GM12878 (cell line): Measurements from ENCODE around the gene FBXO15. TPM values are rescaled to one million over a fixed set of nuclear protein-coding genes. Genes with fewer than 3 reads are reported as not detected.

Experiments used
- ATAC-seq: fragments of 200-7000 bp; cut with Tn5 transposase; 3 replicates; pipeline ENCODE4 v1.9.1; 2020; ENCODE audit warnings: mild to moderate bottlenecking, moderate library complexity
- BruUV-seq: library from RNA; stranded (reverse); fragments of 400-500 nt; replicated peaks from 2 replicates; lab custom pipeline; 2021; lab: Mats Ljungman, UMichigan
- CTCF ChIA-PET: fragments of 300-600 bp; sonication (Branson Sonifier 250); formaldehyde crosslinking; extraction: SDS; loops from one replicate; lab custom pipeline; 2021; ENCODE audit warnings: inconsistent platforms; lab: Yijun Ruan, JAX
- POLR2A ChIA-PET: fragments of 350-600 bp; formaldehyde crosslinking; extraction: SDS; loops from one replicate; lab custom pipeline; 2021; ENCODE audit warnings: inconsistent platforms; lab: Charles Lee
- RAD21 ChIA-PET: fragments of 300-600 bp; sonication (Branson Sonifier 250); formaldehyde crosslinking; loops from one replicate; lab custom pipeline; 2023; ENCODE audit warnings: antibody characterized with exemption; ENCODE audit not compliant: unreplicated experiment; lab: Charles Lee
- SMC1A ChIA-PET: fragments of 300-600 bp; sonication (Branson Sonifier 250); formaldehyde crosslinking; loops from one replicate; lab custom pipeline; 2023; ENCODE audit not compliant: unreplicated experiment, uncharacterized antibody; lab: Charles Lee
- DNase-seq: peaks from one replicate; pipeline ENCODE4 v3.0.0-alpha.2; 2011; ENCODE audit warnings: low read depth, low spot score
- FAIRE-seq: peaks from 3 replicates; lab custom pipeline; 2011; peaks lifted over from hg19 to GRCh38; lab: Jason Lieb, UNC
- H2AFZ ChIP-seq: 2 replicates; pipeline ENCODE4 v1.6.0; 2011; ENCODE audit warnings: low read depth, low read length, control low read depth; ENCODE audit not compliant: control insufficient read depth
- H3K27ac ChIP-seq: 2 replicates; pipeline ENCODE4 v1.5.1; 2011; ENCODE audit warnings: control low read depth; ENCODE audit not compliant: control insufficient read depth, insufficient read depth
- H3K27me3 ChIP-seq, 2 experiments: replicated peaks in 1 of 2; 2 replicates each; pipeline versions ENCODE4 v1.6.0 to v1.6.1; 2011; ENCODE audit warnings: low read length in 1 of 2; ENCODE audit not compliant: control insufficient read depth in 2 of 2, insufficient read depth in 2 of 2
- H3K36me3 ChIP-seq, 2 experiments: 2 replicates each; pipeline ENCODE4 v1.5.1; 2011; ENCODE audit warnings: low read length in 1 of 2; ENCODE audit not compliant: control insufficient read depth in 2 of 2, insufficient read depth in 2 of 2
- H3K4me1 ChIP-seq: 2 replicates; pipeline ENCODE4 v1.6.1; 2011; ENCODE audit warnings: mild to moderate bottlenecking, low read length, moderate library complexity, mixed read lengths; ENCODE audit not compliant: control insufficient read depth, insufficient read depth
- H3K4me2 ChIP-seq: 2 replicates; pipeline ENCODE4 v1.6.0; 2011; ENCODE audit warnings: control low read depth; ENCODE audit not compliant: control insufficient read depth, insufficient read depth
- H3K4me3 ChIP-seq: fragments of 200-600 bp; sonication (generic); 2 replicates; pipeline ENCODE4 v1.5.1; 2016
- H3K79me2 ChIP-seq: 2 replicates; pipeline ENCODE4 v1.6.0; 2011; ENCODE audit warnings: low read length; ENCODE audit not compliant: control insufficient read depth, insufficient read depth
- H3K9ac ChIP-seq: 2 replicates; pipeline ENCODE4 v1.8.0; 2011; ENCODE audit warnings: low read length, control low read depth, mixed read lengths; ENCODE audit not compliant: control insufficient read depth, insufficient read depth
- H3K9me3 ChIP-seq: replicated peaks from 3 replicates; pipeline ENCODE4 v1.5.1; 2011; ENCODE audit warnings: mild to moderate bottlenecking, low read length; ENCODE audit not compliant: control insufficient read depth, insufficient read depth
- H4K20me1 ChIP-seq: 2 replicates; pipeline ENCODE4 v1.6.0; 2011; ENCODE audit not compliant: control insufficient read depth, insufficient read depth
- ASH2L ChIP-seq: fragments of 300-600, 200-600 bp; sonication (generic); IDR thresholded peaks from 2 replicates; pipeline ENCODE4 v1.6.1; 2017; ENCODE audit warnings: low read depth, mild to moderate bottlenecking, borderline replicate concordance
- BCL11A ChIP-seq: IDR thresholded peaks from 2 replicates; pipeline ENCODE4 v1.6.1; 2011; ENCODE audit warnings: low read depth, low read length
- BMI1 ChIP-seq: fragments of 450-650 bp; IDR thresholded peaks from 2 replicates; pipeline ENCODE4 v1.6.1; 2016; ENCODE audit warnings: mild to moderate bottlenecking, moderate library complexity, borderline replicate concordance
- CREM ChIP-seq: IDR thresholded peaks from 2 replicates; pipeline ENCODE4 v1.6.1; 2014; ENCODE audit warnings: antibody characterized with exemption, low read depth
- HDAC2 ChIP-seq: fragments of 200-600 bp; sonication (generic); IDR thresholded peaks from 2 replicates; pipeline ENCODE4 v1.6.1; 2017
- KAT2A ChIP-seq: conservative IDR thresholded peaks from 2 replicates; pipeline ENCODE4 v1.6.1; 2011; ENCODE audit warnings: low read depth, low read length; ENCODE audit not compliant: control insufficient read depth
- LARP7 ChIP-seq: fragments of 450-650 bp; IDR thresholded peaks from 2 replicates; pipeline ENCODE4 v1.6.1; 2017; ENCODE audit warnings: mild to moderate bottlenecking
- MEF2A ChIP-seq: IDR thresholded peaks from 2 replicates; pipeline ENCODE4 v1.6.1; 2011; ENCODE audit warnings: low read depth, mild to moderate bottlenecking, low read length, moderate library complexity; ENCODE audit not compliant: insufficient read depth
- NFYA ChIP-seq: IDR thresholded peaks from 2 replicates; pipeline ENCODE4 v1.6.1; 2011; ENCODE audit warnings: low read depth, mild to moderate bottlenecking, low read length, improper control_type of control experiment, borderline replicate concordance
- NFYB ChIP-seq: IDR thresholded peaks from 2 replicates; pipeline ENCODE4 v1.6.1; 2011; ENCODE audit warnings: low read depth, mild to moderate bottlenecking, low read length, improper control_type of control experiment, moderate library complexity; ENCODE audit not compliant: insufficient read depth
- NR2C2 ChIP-seq: IDR thresholded peaks from 2 replicates; pipeline ENCODE4 v1.6.1; 2011; ENCODE audit warnings: borderline replicate concordance, low read depth; ENCODE audit not compliant: control insufficient read depth, insufficient read length
- RB1 ChIP-seq: fragments of 450-650 bp; formaldehyde crosslinking; IDR thresholded peaks from 2 replicates; pipeline ENCODE4 v1.6.1; 2017; ENCODE audit warnings: mild to moderate bottlenecking, borderline replicate concordance
- SMC3 ChIP-seq: IDR thresholded peaks from 2 replicates; pipeline ENCODE4 v1.6.1; 2011; ENCODE audit warnings: low read length, improper control_type of control experiment, borderline replicate concordance
- SRF ChIP-seq, 2 experiments: IDR thresholded peaks; 2 replicates each; pipeline ENCODE4 v1.6.1; 2011; ENCODE audit warnings: low read depth in 2 of 2, low read length in 2 of 2, mild to moderate bottlenecking in 1 of 2, moderate library complexity in 1 of 2
- TAF1 ChIP-seq: IDR thresholded peaks from 2 replicates; pipeline ENCODE4 v1.6.1; 2011; ENCODE audit warnings: mild to moderate bottlenecking, low read depth, low read length, borderline replicate concordance
- WGBS: methylation state at CpG from one replicate; pipeline ENCODE4 v1.1.6; 2016; ENCODE audit warnings: low lambda C conversion rate; ENCODE audit not compliant: insufficient replicate concordance, insufficient coverage; ENCODE audit errors: missing lambda C conversion rate; 5-methylcytosine and 5-hydroxymethylcytosine counted together
- in situ Hi-C: fragments of 300-500 bp; cut with MboI; formaldehyde crosslinking; loops from 9 replicates; pipeline ENCODE4 v1.14.3; 2018; ENCODE audit warnings: mixed read lengths
- intact Hi-C: fragments of 100-400 bp; cut with micrococcal nuclease; formaldehyde crosslinking; loops from one replicate; pipeline ENCODE4 v1.14.2; 2022; ENCODE audit not compliant: unreplicated experiment
- polyA plus RNA-seq, 11 experiments: library from polyadenylated mRNA; depleted of rRNA in 4 of 11; unstranded in 6 of 11; stranded (reverse) in 5 of 11; fragments of >200 nt; fragmentation: Nextera tagmentation in 4 of 11; fragmentation: Illumina TruSeq in 1 of 11; extraction: Ambion mirVana in 4 of 11; extraction: Trizol in 1 of 11; gene quantifications; 1 replicate in 1 of 11; 2 replicates in 10 of 11; pipeline versions ENCODE4 v1.2.1 to v1.2.3, GENCODE V29; 2011 to 2016; ENCODE audit warnings: inconsistent platforms in 2 of 11, missing spikeins in 2 of 11, low read depth in 1 of 11
- total RNA-seq, 4 experiments: library from RNA; depleted of rRNA in 3 of 4; stranded (reverse); fragments of >200 nt in 3 of 4; fragmentation: Illumina TruSeq in 1 of 4; extraction: Trizol in 1 of 4; gene quantifications; 2 replicates each; pipeline versions ENCODE4 v1.2.1 to v1.2.3, GENCODE V29; 2013 to 2021
- TF ChIP-seq, protein P1 (sequence below), 3 experiments: IDR thresholded peaks in 2 of 3; conservative IDR thresholded peaks in 1 of 3; 2 replicates each; pipeline ENCODE4 v1.5.1; 2011; ENCODE audit warnings: low read depth in 3 of 3, low read length in 3 of 3, mild to moderate bottlenecking in 3 of 3, control low read depth in 2 of 3, moderate library complexity in 2 of 3, inconsistent platforms in 1 of 3, mixed read lengths in 1 of 3; ENCODE audit not compliant: control insufficient read depth in 2 of 3, insufficient read depth in 1 of 3; ENCODE audit errors: extremely low read depth in 1 of 3
- TF ChIP-seq, protein P2 (sequence below): fragments of 450-650 bp; IDR thresholded peaks from 2 replicates; pipeline ENCODE4 v1.6.1; 2017; ENCODE audit warnings: low read depth, mild to moderate bottlenecking, moderate library complexity
- TF ChIP-seq, protein P3 (sequence below): fragments of 450-650 bp; IDR thresholded peaks from 2 replicates; pipeline ENCODE4 v1.6.1; 2018; ENCODE audit warnings: mild to moderate bottlenecking, low read depth, moderate library complexity; ENCODE audit not compliant: partially characterized antibody

The FBXO15 gene
- total and polyA plus RNA-seq, 10 of the 15 experiments (the other 5 are each of a cell fraction or from before 2014, with no cell fraction given), result 0.06 to 0.90 (median 0.22) TPM; not detected in 3

DNA sequence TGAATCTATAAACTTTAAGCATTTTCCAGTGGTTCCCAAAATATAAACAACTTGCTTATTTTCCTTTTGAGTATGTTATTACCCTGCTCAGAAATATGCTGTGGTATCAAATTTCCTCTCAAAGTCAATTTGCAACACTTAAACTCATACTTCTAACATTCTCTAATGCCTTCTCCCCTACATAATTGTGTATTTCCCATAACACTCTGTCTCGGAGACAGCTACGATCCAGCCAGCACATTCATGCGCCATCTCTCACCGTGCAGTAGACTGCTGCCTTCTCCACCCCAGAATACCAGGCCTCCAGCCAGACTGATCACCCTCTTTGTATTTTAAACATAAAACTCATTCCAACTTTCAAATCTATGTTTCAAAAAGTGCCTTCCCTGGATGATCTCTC, 42.5 kb upstream of the FBXO15 start:
- FAIRE-seq (no peak), DNase-seq (no peak), ATAC-seq (no peak)
- Histone ChIP-seq H3K4me3 (no peak overlapping the region), H3K4me2 (no peak overlapping the region), H3K27ac (no peak overlapping the region), H3K9ac (no peak overlapping the region), H3K27me3 (peaks cover 0 to 3% of the 10 kb centered on the region in 2 experiments; a peak in 1 of 4 replicates), H4K20me1 (no peaks in the 10 kb centered on the region), H3K4me1 (no peaks in the 10 kb centered on the region), H2AFZ (no peak overlapping the region), H3K9me3 (no peaks in the 10 kb centered on the region), H3K79me2 (no peaks in the 10 kb centered on the region), H3K36me3 (no peaks in the 10 kb centered on the region)
- POLR2A ChIA-PET, result no interaction called here
- RAD21 ChIA-PET, result no interaction called here
- 67% methylated on average over 4 of the region's 4 CpGs for WGBS
- intact Hi-C loops (no loop called here), in situ Hi-C loops (no loop called here)
- SMC1A ChIA-PET, result interaction anchor here (1.6 kb wide), 1 partner anchor 152 kb away, joined by 4 read pairs; no protein-coding TSS in a partner anchor
- CTCF ChIA-PET, result no interaction called here
- no peak for TF ChIP-seq RB1
- no peak for TF ChIP-seq SMC3
- TF ChIP-seq, protein P1, sequence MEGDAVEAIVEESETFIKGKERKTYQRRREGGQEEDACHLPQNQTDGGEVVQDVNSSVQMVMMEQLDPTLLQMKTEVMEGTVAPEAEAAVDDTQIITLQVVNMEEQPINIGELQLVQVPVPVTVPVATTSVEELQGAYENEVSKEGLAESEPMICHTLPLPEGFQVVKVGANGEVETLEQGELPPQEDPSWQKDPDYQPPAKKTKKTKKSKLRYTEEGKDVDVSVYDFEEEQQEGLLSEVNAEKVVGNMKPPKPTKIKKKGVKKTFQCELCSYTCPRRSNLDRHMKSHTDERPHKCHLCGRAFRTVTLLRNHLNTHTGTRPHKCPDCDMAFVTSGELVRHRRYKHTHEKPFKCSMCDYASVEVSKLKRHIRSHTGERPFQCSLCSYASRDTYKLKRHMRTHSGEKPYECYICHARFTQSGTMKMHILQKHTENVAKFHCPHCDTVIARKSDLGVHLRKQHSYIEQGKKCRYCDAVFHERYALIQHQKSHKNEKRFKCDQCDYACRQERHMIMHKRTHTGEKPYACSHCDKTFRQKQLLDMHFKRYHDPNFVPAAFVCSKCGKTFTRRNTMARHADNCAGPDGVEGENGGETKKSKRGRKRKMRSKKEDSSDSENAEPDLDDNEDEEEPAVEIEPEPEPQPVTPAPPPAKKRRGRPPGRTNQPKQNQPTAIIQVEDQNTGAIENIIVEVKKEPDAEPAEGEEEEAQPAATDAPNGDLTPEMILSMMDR (IDR thresholded peaks at IDR 0.05 in 2 of 3, conservative IDR thresholded peaks at IDR 0.05 in 1 of 3; ENCODE audit: control insufficient read depth in 2 of 3, extremely low read depth in 1 of 3, insufficient read depth in 1 of 3, low read depth in 3 of 3, low read length in 3 of 3), result no peak
- TF ChIP-seq, protein P2, sequence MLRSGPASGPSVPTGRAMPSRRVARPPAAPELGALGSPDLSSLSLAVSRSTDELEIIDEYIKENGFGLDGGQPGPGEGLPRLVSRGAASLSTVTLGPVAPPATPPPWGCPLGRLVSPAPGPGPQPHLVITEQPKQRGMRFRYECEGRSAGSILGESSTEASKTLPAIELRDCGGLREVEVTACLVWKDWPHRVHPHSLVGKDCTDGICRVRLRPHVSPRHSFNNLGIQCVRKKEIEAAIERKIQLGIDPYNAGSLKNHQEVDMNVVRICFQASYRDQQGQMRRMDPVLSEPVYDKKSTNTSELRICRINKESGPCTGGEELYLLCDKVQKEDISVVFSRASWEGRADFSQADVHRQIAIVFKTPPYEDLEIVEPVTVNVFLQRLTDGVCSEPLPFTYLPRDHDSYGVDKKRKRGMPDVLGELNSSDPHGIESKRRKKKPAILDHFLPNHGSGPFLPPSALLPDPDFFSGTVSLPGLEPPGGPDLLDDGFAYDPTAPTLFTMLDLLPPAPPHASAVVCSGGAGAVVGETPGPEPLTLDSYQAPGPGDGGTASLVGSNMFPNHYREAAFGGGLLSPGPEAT, result no peak
- TF ChIP-seq NR2C2, result no peak
- TF ChIP-seq NFYB, result no peak
- TF ChIP-seq KAT2A, result no peak
- TF ChIP-seq TAF1, result no peak
- no peak for TF ChIP-seq SRF (IDR thresholded peaks at IDR 0.05; ENCODE audit: low read depth in 2 of 2, low read length in 2 of 2)
- no peak for TF ChIP-seq CREM
- no peak for TF ChIP-seq LARP7
- no peak for TF ChIP-seq BCL11A
- TF ChIP-seq BMI1, result no peak
- no peak for TF ChIP-seq MEF2A
- TF ChIP-seq, protein P3, sequence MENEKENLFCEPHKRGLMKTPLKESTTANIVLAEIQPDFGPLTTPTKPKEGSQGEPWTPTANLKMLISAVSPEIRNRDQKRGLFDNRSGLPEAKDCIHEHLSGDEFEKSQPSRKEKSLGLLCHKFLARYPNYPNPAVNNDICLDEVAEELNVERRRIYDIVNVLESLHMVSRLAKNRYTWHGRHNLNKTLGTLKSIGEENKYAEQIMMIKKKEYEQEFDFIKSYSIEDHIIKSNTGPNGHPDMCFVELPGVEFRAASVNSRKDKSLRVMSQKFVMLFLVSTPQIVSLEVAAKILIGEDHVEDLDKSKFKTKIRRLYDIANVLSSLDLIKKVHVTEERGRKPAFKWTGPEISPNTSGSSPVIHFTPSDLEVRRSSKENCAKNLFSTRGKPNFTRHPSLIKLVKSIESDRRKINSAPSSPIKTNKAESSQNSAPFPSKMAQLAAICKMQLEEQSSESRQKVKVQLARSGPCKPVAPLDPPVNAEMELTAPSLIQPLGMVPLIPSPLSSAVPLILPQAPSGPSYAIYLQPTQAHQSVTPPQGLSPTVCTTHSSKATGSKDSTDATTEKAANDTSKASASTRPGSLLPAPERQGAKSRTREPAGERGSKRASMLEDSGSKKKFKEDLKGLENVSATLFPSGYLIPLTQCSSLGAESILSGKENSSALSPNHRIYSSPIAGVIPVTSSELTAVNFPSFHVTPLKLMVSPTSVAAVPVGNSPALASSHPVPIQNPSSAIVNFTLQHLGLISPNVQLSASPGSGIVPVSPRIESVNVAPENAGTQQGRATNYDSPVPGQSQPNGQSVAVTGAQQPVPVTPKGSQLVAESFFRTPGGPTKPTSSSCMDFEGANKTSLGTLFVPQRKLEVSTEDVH, result no peak
- no peak for TF ChIP-seq HDAC2
- no peak for TF ChIP-seq NFYA
- TF ChIP-seq ASH2L, result no peak
- no TSS peak for BruUV-seq
